Kidney (tissue), 14 donors: ENCODE measurements around the gene LRRC34. TPM values are rescaled to one million over a fixed set of nuclear protein-coding genes. Genes with fewer than 3 reads are reported as not detected.

Experiments
- DNase-seq, 5 donors: peaks; one replicate each; pipeline ENCODE4 v3.0.0-alpha.2; 2013 to 2020
- FAIRE-seq: peaks from 2 replicates; lab custom pipeline; 2012; peaks lifted over from hg19 to GRCh38; lab: Jason Lieb, UNC
- H3K27ac ChIP-seq, 2 donors: one replicate each; pipeline ENCODE4 v1.7.0; 2013; ENCODE audit warnings: low read depth in 2 of 2, low read length in 2 of 2, inconsistent platforms in 1 of 2
- H3K27me3 ChIP-seq: one replicate; pipeline ENCODE4 v1.7.1; 2013; ENCODE audit warnings: low read length, inconsistent platforms; ENCODE audit not compliant: control insufficient read depth, insufficient read depth
- H3K36me3 ChIP-seq, 3 donors: one replicate each; pipeline versions ENCODE4 v1.7.0 to v1.7.1; 2013; ENCODE audit warnings: low read length in 3 of 3, control low read depth in 1 of 3, inconsistent platforms in 1 of 3; ENCODE audit not compliant: insufficient read depth in 3 of 3, control insufficient read depth in 2 of 3
- H3K4me1 ChIP-seq, 3 donors: one replicate each; pipeline versions ENCODE4 v1.7.0 to v1.7.1; 2013; ENCODE audit warnings: low read length in 3 of 3, inconsistent platforms in 1 of 3, low read depth in 1 of 3; ENCODE audit not compliant: control insufficient read depth in 2 of 3, insufficient read depth in 2 of 3
- H3K4me3 ChIP-seq, 3 donors: one replicate each; pipeline versions ENCODE4 v1.7.0 to v1.8.1; 2013; ENCODE audit warnings: low read length in 3 of 3, control low read depth in 1 of 3, inconsistent platforms in 1 of 3
- H3K9ac ChIP-seq, 3 donors: one replicate each; pipeline versions ENCODE4 v1.7.0 to v1.7.1; 2013; ENCODE audit warnings: low read length in 3 of 3, control low read depth in 1 of 3, inconsistent platforms in 1 of 3
- H3K9me3 ChIP-seq, 3 donors: one replicate each; pipeline versions ENCODE4 v1.7.0 to v1.7.1; 2013; ENCODE audit warnings: low read length in 3 of 3, control low read depth in 1 of 3, inconsistent platforms in 1 of 3; ENCODE audit not compliant: control insufficient read depth in 2 of 3, insufficient read depth in 1 of 3
- CTCF ChIP-seq: IDR thresholded peaks from 3 replicates; pipeline ENCODE4 v1.5.1; 2012; ENCODE audit warnings: mild to moderate bottlenecking, moderate library complexity, borderline replicate concordance; ENCODE audit not compliant: insufficient read depth; ENCODE audit errors: extremely low read depth
- intact Hi-C: fragments of 100-400 bp; cut with DNase I; formaldehyde crosslinking; loops from one replicate; pipeline ENCODE4 v1.11.1; 2022
- polyA plus RNA-seq: library from polyadenylated mRNA; stranded (reverse); fragments of 350-450 nt; fragmentation: Illumina TruSeq; extraction: RNeasy Lipid Tissue Mini Kit (QIAGEN cat#74804); gene quantifications from one replicate; pipeline ENCODE4 v1.2.3, GENCODE V29; 2014; ENCODE audit warnings: low read depth, low replicate concordance; ENCODE audit not compliant: insufficient read depth
- total RNA-seq: library from RNA; stranded (reverse); fragmentation: NEBNext Ultra II Directional; extraction: Animal tissue kit (Norgen Biotek cat#: 25700); gene quantifications from one replicate; pipeline ENCODE4 v1.2.1, GENCODE V29; 2021
- donor health status: control.
- donor health status: control.
- donor health status: control.
- donor health status: control.
- donor health status: control.
- donor health status: DM: yes; HTN: yes; CAD: no.
- donor health status: Normal renal cell carcinoma (clear cell type).

LRRC34 gene
- total and polyA plus RNA-seq, 2 donors from 2014 or later = 4.0 to 5.7 TPM

DNA sequence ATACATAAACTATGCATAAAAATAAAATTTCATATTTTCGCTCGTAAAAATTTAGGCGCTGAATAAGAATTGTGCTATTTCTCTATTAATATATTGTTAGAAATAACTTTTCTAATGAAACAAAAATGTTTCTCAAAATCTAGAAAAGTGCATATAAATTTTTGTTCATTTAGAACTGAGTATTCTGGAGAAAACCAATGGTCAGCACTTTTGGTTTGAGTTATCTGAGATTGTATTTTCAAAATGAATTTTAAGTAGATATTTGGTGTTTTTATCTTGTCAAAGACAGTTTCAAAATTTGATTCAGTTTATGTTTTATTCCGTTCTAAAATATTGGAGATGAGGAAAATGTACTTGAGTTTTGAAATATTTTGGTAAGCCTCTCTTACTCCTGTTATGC, 25.6 kb downstream of the LRRC34 start:
- no peaks in the 10 kb centered on the region for H3K9me3 ChIP-seq
- peak; percentile 6 for FAIRE-seq
- intact Hi-C loops = no loop called here
- H3K9ac ChIP-seq = no peak overlapping the region
- H3K4me3 ChIP-seq = no peak overlapping the region
- H3K36me3 ChIP-seq = peaks cover 2 to 37% (median 13%) of the 10 kb centered on the region in 3 donors
- TF ChIP-seq CTCF = no peak
- no peaks in the 10 kb centered on the region for H3K27me3 ChIP-seq
- H3K27ac ChIP-seq = no peak overlapping the region
- no peak for DNase-seq
- no peaks in the 10 kb centered on the region for H3K4me1 ChIP-seq

- intact Hi-C loops = no loop called here
- Histone ChIP-seq H3K9me3 (no peaks in the 10 kb centered on the region), H3K4me3 (no peak overlapping the region), H3K27ac (no peak overlapping the region), H3K9ac (no peak overlapping the region), H3K27me3 (no peaks in the 10 kb centered on the region), H3K4me1 (no peaks in the 10 kb centered on the region), H3K36me3 (peaks cover 10 to 57% (median 28%) of the 10 kb centered on the region in 3 donors)
- DNase-seq (no peak), FAIRE-seq (no peak)
- no peak for TF ChIP-seq CTCF
These were observed 31.4 kb downstream of the LRRC34 start for GRCh38 chr3:169781209-169781855.

DNA sequence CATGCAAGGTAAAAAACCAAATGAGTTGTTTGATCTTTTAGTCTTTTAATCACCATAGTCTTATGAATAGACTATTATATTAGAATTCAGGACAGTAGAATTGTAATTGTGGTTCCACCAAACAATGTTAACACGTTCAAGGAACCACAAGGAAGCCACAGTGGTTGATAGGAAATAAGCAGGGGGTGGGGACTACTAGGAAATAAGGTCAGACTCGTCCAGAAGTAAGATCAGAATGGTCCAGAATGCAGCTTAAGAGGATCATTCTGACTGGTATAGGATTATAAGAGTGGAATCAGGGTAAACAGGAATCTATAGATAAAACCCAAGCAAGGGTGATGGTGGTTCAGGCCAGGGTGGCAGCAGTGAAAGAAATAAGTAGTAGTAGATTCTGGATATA, 32.0 kb downstream of the LRRC34 start:
- H3K36me3 ChIP-seq = peaks cover 10 to 52% (median 26%) of the 10 kb centered on the region in 3 donors
- no peak for DNase-seq
- TF ChIP-seq CTCF = no peak
- intact Hi-C loops = no loop called here
- H3K9ac ChIP-seq = no peak overlapping the region
- H3K27me3 ChIP-seq = no peaks in the 10 kb centered on the region
- no peak overlapping the region for H3K4me3 ChIP-seq
- no peak for FAIRE-seq
- H3K27ac ChIP-seq = no peak overlapping the region
- H3K4me1 ChIP-seq = peaks cover 0 to 4% (median 0%) of the 10 kb centered on the region in 3 donors
- no peaks in the 10 kb centered on the region for H3K9me3 ChIP-seq
